ENCODE measurements around the gene LMAN2L. TPM values are rescaled to one million over a fixed set of nuclear protein-coding genes. Genes with fewer than 3 reads are reported as not detected.

Gene LMAN2L
- total RNA-seq, 1 donor from 2014 or later: 41.5 TPM

Other genes with a start within 250 kb of the LMAN2L start
- 2.7 TPM for gene NEURL3, start 234.7 kb downstream of the LMAN2L start, total RNA-seq
- gene ARID5A, start 203.3 kb downstream of the LMAN2L start, total RNA-seq: 21.1 TPM
- gene KANSL3, start 101.8 kb downstream of the LMAN2L start, total RNA-seq: 45.2 TPM
- under 0.01 TPM for gene FER1L5, start 97.3 kb downstream of the LMAN2L start, total RNA-seq
- gene CNNM4, start 20.8 kb upstream of the LMAN2L start, total RNA-seq: 39.2 TPM
- gene CNNM3, start 76.2 kb upstream of the LMAN2L start, total RNA-seq: 17.1 TPM
- 96.8 TPM for gene ANKRD23, start 104.0 kb upstream of the LMAN2L start, total RNA-seq
- gene ANKRD39, start 118.0 kb upstream of the LMAN2L start, total RNA-seq: 12.0 TPM
- gene SEMA4C, start 130.0 kb upstream of the LMAN2L start, total RNA-seq: 52.2 TPM
- gene FAM178B, start 246.5 kb upstream of the LMAN2L start, total RNA-seq: not detected

All from tongue (tissue), 1 donor.